GM12878 (cell line): ENCODE results near the gene DCTN1. TPM values are rescaled to one million over a fixed set of nuclear protein-coding genes. Genes with fewer than 3 reads are reported as not detected.

Experiments
- ATAC-seq: fragments of 200-7000 bp; cut with Tn5 transposase; 3 replicates; pipeline ENCODE4 v1.9.1; 2020; ENCODE audit warnings: mild to moderate bottlenecking, moderate library complexity
- BruUV-seq: library from RNA; stranded (reverse); fragments of 400-500 nt; replicated peaks from 2 replicates; lab custom pipeline; 2021; lab: Mats Ljungman, UMichigan
- CTCF ChIA-PET: fragments of 300-600 bp; sonication (Branson Sonifier 250); formaldehyde crosslinking; extraction: SDS; loops from one replicate; lab custom pipeline; 2021; ENCODE audit warnings: inconsistent platforms; lab: Yijun Ruan, JAX
- POLR2A ChIA-PET: fragments of 350-600 bp; formaldehyde crosslinking; extraction: SDS; loops from one replicate; lab custom pipeline; 2021; ENCODE audit warnings: inconsistent platforms; lab: Charles Lee
- RAD21 ChIA-PET: fragments of 300-600 bp; sonication (Branson Sonifier 250); formaldehyde crosslinking; loops from one replicate; lab custom pipeline; 2023; ENCODE audit warnings: antibody characterized with exemption; ENCODE audit not compliant: unreplicated experiment; lab: Charles Lee
- SMC1A ChIA-PET: fragments of 300-600 bp; sonication (Branson Sonifier 250); formaldehyde crosslinking; loops from one replicate; lab custom pipeline; 2023; ENCODE audit not compliant: unreplicated experiment, uncharacterized antibody; lab: Charles Lee
- DNase-seq: peaks from one replicate; pipeline ENCODE4 v3.0.0-alpha.2; 2011; ENCODE audit warnings: low read depth, low spot score
- FAIRE-seq: peaks from 3 replicates; lab custom pipeline; 2011; peaks lifted over from hg19 to GRCh38; lab: Jason Lieb, UNC
- H2AFZ ChIP-seq: 2 replicates; pipeline ENCODE4 v1.6.0; 2011; ENCODE audit warnings: low read depth, low read length, control low read depth; ENCODE audit not compliant: control insufficient read depth
- H3K27ac ChIP-seq: 2 replicates; pipeline ENCODE4 v1.5.1; 2011; ENCODE audit warnings: control low read depth; ENCODE audit not compliant: control insufficient read depth, insufficient read depth
- H3K27me3 ChIP-seq, 2 experiments: replicated peaks in 1 of 2; 2 replicates each; pipeline versions ENCODE4 v1.6.0 to v1.6.1; 2011; ENCODE audit warnings: low read length in 1 of 2; ENCODE audit not compliant: control insufficient read depth in 2 of 2, insufficient read depth in 2 of 2
- H3K36me3 ChIP-seq, 2 experiments: 2 replicates each; pipeline ENCODE4 v1.5.1; 2011; ENCODE audit warnings: low read length in 1 of 2; ENCODE audit not compliant: control insufficient read depth in 2 of 2, insufficient read depth in 2 of 2
- H3K4me1 ChIP-seq: 2 replicates; pipeline ENCODE4 v1.6.1; 2011; ENCODE audit warnings: mild to moderate bottlenecking, low read length, moderate library complexity, mixed read lengths; ENCODE audit not compliant: control insufficient read depth, insufficient read depth
- H3K4me2 ChIP-seq: 2 replicates; pipeline ENCODE4 v1.6.0; 2011; ENCODE audit warnings: control low read depth; ENCODE audit not compliant: control insufficient read depth, insufficient read depth
- H3K4me3 ChIP-seq: fragments of 200-600 bp; sonication (generic); 2 replicates; pipeline ENCODE4 v1.5.1; 2016
- H3K79me2 ChIP-seq: 2 replicates; pipeline ENCODE4 v1.6.0; 2011; ENCODE audit warnings: low read length; ENCODE audit not compliant: control insufficient read depth, insufficient read depth
- H3K9ac ChIP-seq: 2 replicates; pipeline ENCODE4 v1.8.0; 2011; ENCODE audit warnings: low read length, control low read depth, mixed read lengths; ENCODE audit not compliant: control insufficient read depth, insufficient read depth
- H3K9me3 ChIP-seq: replicated peaks from 3 replicates; pipeline ENCODE4 v1.5.1; 2011; ENCODE audit warnings: mild to moderate bottlenecking, low read length; ENCODE audit not compliant: control insufficient read depth, insufficient read depth
- H4K20me1 ChIP-seq: 2 replicates; pipeline ENCODE4 v1.6.0; 2011; ENCODE audit not compliant: control insufficient read depth, insufficient read depth
- CEBPB ChIP-seq, 2 experiments: fragments of 150-350 bp in 1 of 2; IDR thresholded peaks; 2 replicates each; pipeline ENCODE4 v1.6.1; 2012 to 2014; ENCODE audit warnings: low read depth in 2 of 2, low read length in 2 of 2, borderline replicate concordance in 1 of 2, inconsistent platforms in 1 of 2
- CEBPZ ChIP-seq: fragments of 150-350 bp; IDR thresholded peaks from 2 replicates; pipeline ENCODE4 v1.6.1; 2016; ENCODE audit warnings: low read depth, low read length
- CREM ChIP-seq: IDR thresholded peaks from 2 replicates; pipeline ENCODE4 v1.6.1; 2014; ENCODE audit warnings: antibody characterized with exemption, low read depth
- ETV6 ChIP-seq, 2 experiments: fragments of 450-650 bp in 1 of 2; IDR thresholded peaks in 1 of 2; conservative IDR thresholded peaks in 1 of 2; 2 replicates each; pipeline ENCODE4 v1.6.1; 2014; ENCODE audit warnings: antibody characterized with exemption in 1 of 2, borderline replicate concordance in 1 of 2, low read depth in 1 of 2, mild to moderate bottlenecking in 1 of 2, moderate library complexity in 1 of 2
- NFXL1 ChIP-seq: fragments of 450-650 bp; IDR thresholded peaks from 2 replicates; pipeline ENCODE4 v1.6.1; 2017; ENCODE audit warnings: antibody characterized with exemption, mild to moderate bottlenecking, borderline replicate concordance
- NFYA ChIP-seq: IDR thresholded peaks from 2 replicates; pipeline ENCODE4 v1.6.1; 2011; ENCODE audit warnings: low read depth, mild to moderate bottlenecking, low read length, improper control_type of control experiment, borderline replicate concordance
- PAX5 ChIP-seq: IDR thresholded peaks from 2 replicates; pipeline ENCODE4 v1.6.1; 2011; ENCODE audit warnings: low read depth, low read length, borderline replicate concordance
- TCF12 ChIP-seq: IDR thresholded peaks from 2 replicates; pipeline ENCODE4 v1.6.1; 2011; ENCODE audit warnings: low read depth, mild to moderate bottlenecking, low read length
- WRNIP1 ChIP-seq: IDR thresholded peaks from 2 replicates; pipeline ENCODE4 v1.6.1; 2011; ENCODE audit warnings: low read depth, low read length, improper control_type of control experiment, borderline replicate concordance
- ZNF207 ChIP-seq: fragments of 450-650 bp; IDR thresholded peaks from 2 replicates; pipeline ENCODE4 v1.6.1; 2014; ENCODE audit warnings: antibody characterized with exemption, mild to moderate bottlenecking, borderline replicate concordance
- ZNF24 ChIP-seq: fragments of 450-650 bp; IDR thresholded peaks from 2 replicates; pipeline ENCODE4 v1.6.1; 2017; ENCODE audit warnings: antibody characterized with exemption, mild to moderate bottlenecking
- ZZZ3 ChIP-seq: IDR thresholded peaks from 2 replicates; pipeline ENCODE4 v1.6.1; 2011; ENCODE audit warnings: low read depth; ENCODE audit not compliant: control insufficient read depth, insufficient read length
- WGBS: methylation state at CpG from one replicate; pipeline ENCODE4 v1.1.6; 2016; ENCODE audit warnings: low lambda C conversion rate; ENCODE audit not compliant: insufficient replicate concordance, insufficient coverage; ENCODE audit errors: missing lambda C conversion rate; 5-methylcytosine and 5-hydroxymethylcytosine counted together
- in situ Hi-C: fragments of 300-500 bp; cut with MboI; formaldehyde crosslinking; loops from 9 replicates; pipeline ENCODE4 v1.14.3; 2018; ENCODE audit warnings: mixed read lengths
- intact Hi-C: fragments of 100-400 bp; cut with micrococcal nuclease; formaldehyde crosslinking; loops from one replicate; pipeline ENCODE4 v1.14.2; 2022; ENCODE audit not compliant: unreplicated experiment
- polyA plus RNA-seq, 11 experiments: library from polyadenylated mRNA; depleted of rRNA in 4 of 11; unstranded in 6 of 11; stranded (reverse) in 5 of 11; fragments of >200 nt; fragmentation: Nextera tagmentation in 4 of 11; fragmentation: Illumina TruSeq in 1 of 11; extraction: Ambion mirVana in 4 of 11; extraction: Trizol in 1 of 11; gene quantifications; 1 replicate in 1 of 11; 2 replicates in 10 of 11; pipeline versions ENCODE4 v1.2.1 to v1.2.3, GENCODE V29; 2011 to 2016; ENCODE audit warnings: inconsistent platforms in 2 of 11, missing spikeins in 2 of 11, low read depth in 1 of 11
- total RNA-seq, 4 experiments: library from RNA; depleted of rRNA in 3 of 4; stranded (reverse); fragments of >200 nt in 3 of 4; fragmentation: Illumina TruSeq in 1 of 4; extraction: Trizol in 1 of 4; gene quantifications; 2 replicates each; pipeline versions ENCODE4 v1.2.1 to v1.2.3, GENCODE V29; 2013 to 2021

DCTN1 gene
- total and polyA plus RNA-seq, 10 of the 15 experiments (the other 5 are each of a cell fraction or from before 2014, with no cell fraction given) = 44.1 to 116 (median 64.8) TPM

DNA sequence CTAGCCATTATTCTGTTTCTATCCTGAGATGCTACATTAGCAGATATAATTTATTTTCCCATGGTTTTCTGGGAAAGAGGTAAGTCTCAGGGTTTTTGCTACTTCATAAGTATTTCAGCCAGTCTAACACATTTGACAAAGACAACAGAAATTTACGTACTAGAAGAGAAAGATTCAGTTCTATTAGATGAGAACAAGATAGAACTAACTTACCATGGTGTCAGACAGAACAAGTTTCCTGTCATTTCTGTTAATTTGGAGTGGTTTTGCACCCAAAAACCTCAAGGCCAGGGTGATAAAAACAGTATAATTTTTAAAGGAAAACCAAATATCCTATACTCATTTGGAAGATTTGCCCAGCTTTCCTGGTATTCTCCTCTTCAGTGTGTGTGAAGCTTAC is 52.5 kb downstream of the DCTN1 start:
- no peak for DNase-seq
- in situ Hi-C loops = no loop called here
- TF ChIP-seq TCF12 = no peak
- no peak for TF ChIP-seq CEBPZ
- no peak for TF ChIP-seq NFYA
- TF ChIP-seq ZNF24 = no peak
- TF ChIP-seq PAX5 = no peak
- no peak for TF ChIP-seq ZNF207
- no peak for TF ChIP-seq WRNIP1
- TF ChIP-seq ZZZ3 = no peak
- no peak for TF ChIP-seq CREM
- no peak for TF ChIP-seq ETV6 (conservative IDR thresholded peaks at IDR 0.05 in 1 of 2, IDR thresholded peaks at IDR 0.05 in 1 of 2; ENCODE audit: borderline replicate concordance in 1 of 2, low read depth in 1 of 2)
- TF ChIP-seq NFXL1 = no peak
- no peak for TF ChIP-seq CEBPB (IDR thresholded peaks at IDR 0.05; ENCODE audit: borderline replicate concordance in 1 of 2, low read depth in 2 of 2, low read length in 2 of 2)
- TF ChIP-seq, all 136 proteins: peak for 0
- Histone ChIP-seq H2AFZ (no peak overlapping the region), H3K36me3 (no peaks in the 10 kb centered on the region), H4K20me1 (no peaks in the 10 kb centered on the region), H3K27me3 (no peaks in the 10 kb centered on the region), H3K9me3 (no peaks in the 10 kb centered on the region), H3K27ac (no peak overlapping the region), H3K4me1 (no peaks in the 10 kb centered on the region), H3K4me3 (no peak overlapping the region), H3K4me2 (no peak overlapping the region), H3K79me2 (no peaks in the 10 kb centered on the region), H3K9ac (no peak overlapping the region)
- 55% methylated on average over 1 of the region's 1 CpG for WGBS
- CTCF ChIA-PET = interaction anchor here (0.5 to 5.1 kb wide), 5 partner anchors 7 to 115 kb away, joined by 3 to 72 read pairs (median 5); no protein-coding TSS in a partner anchor
- POLR2A ChIA-PET = interaction anchor here (0.6 kb wide), 1 partner anchor 182 kb away, joined by 4 read pairs; no protein-coding TSS in a partner anchor
- RAD21 ChIA-PET = no interaction called here
- SMC1A ChIA-PET = interaction anchor here (0.8 to 1.7 kb wide), 4 partner anchors 37 to 225 kb away, joined by 3 to 5 read pairs (median 4); no protein-coding TSS in a partner anchor
- ATAC-seq = no peak
- intact Hi-C loops = no loop called here
- FAIRE-seq = no peak
- BruUV-seq = no TSS peak
